Adrenal gland (tissue), 5 donors: ENCODE data around the gene PODNL1.

ENCODE experiments used
- POLR2A ChIP-seq, 2 donors: fragments of 450-650 bp; IDR thresholded peaks; one replicate each; pipeline ENCODE4 v1.6.1; 2017; ENCODE audit warnings: antibody characterized with exemption in 2 of 2, mild to moderate bottlenecking in 2 of 2, moderate library complexity in 1 of 2
- TF ChIP-seq, protein P1 (sequence below), 6 experiments: fragments of 450-650 bp in 4 of 6; fragments of 200-600 bp in 2 of 6; sonication (generic) in 1 of 6; IDR thresholded peaks; 1 replicate in 5 of 6; 2 replicates in 1 of 6; pipeline versions ENCODE4 v1.5.1 to v1.8.0; 2016 to 2021; ENCODE audit warnings: antibody characterized with exemption in 6 of 6, mild to moderate bottlenecking in 2 of 6, moderate library complexity in 1 of 6
- donor health status: DM: no; HTN: no; CAD: no.

DNA sequence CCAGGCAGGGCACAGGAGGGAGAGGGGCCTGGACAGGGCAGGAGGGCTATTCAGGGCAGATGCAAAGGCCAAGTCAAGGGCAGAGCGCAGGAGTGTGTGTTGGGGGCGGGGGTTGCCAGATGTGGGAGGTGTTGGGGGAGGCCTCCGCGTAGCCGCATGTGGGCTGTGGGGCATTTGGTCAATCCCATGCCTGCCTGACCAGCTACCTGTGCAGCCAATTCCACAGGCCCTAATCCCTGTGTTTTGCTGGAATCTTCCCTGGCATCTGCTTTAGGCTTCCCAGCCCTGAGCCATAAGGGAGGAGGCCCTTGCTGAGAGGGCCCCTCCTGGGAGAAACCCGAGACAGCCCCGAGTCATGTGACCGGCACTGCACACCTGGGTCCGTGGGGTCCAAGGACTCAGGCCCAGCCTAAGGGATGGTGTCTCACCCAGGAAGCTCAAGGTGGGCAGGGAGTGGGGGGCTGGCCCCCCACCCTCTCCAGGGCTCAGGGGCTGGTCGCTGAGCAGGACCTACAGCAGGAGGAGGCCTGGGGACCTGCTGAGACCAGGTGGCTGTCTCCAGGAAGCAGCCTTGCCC is 47.6 kb upstream of the PODNL1 start:
- TF ChIP-seq, protein P1, sequence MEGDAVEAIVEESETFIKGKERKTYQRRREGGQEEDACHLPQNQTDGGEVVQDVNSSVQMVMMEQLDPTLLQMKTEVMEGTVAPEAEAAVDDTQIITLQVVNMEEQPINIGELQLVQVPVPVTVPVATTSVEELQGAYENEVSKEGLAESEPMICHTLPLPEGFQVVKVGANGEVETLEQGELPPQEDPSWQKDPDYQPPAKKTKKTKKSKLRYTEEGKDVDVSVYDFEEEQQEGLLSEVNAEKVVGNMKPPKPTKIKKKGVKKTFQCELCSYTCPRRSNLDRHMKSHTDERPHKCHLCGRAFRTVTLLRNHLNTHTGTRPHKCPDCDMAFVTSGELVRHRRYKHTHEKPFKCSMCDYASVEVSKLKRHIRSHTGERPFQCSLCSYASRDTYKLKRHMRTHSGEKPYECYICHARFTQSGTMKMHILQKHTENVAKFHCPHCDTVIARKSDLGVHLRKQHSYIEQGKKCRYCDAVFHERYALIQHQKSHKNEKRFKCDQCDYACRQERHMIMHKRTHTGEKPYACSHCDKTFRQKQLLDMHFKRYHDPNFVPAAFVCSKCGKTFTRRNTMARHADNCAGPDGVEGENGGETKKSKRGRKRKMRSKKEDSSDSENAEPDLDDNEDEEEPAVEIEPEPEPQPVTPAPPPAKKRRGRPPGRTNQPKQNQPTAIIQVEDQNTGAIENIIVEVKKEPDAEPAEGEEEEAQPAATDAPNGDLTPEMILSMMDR (IDR thresholded peaks at IDR 0.05) = no peak
- TF ChIP-seq POLR2A (IDR thresholded peaks at IDR 0.05) = no peak
